Tibial artery (tissue), 4 donors: ENCODE results near the gene PRKCB.

Experiments
- DNase-seq, 2 donors: peaks; one replicate each; pipeline ENCODE4 v3.0.0-alpha.2; 2019
- H3K27ac ChIP-seq, 2 donors: fragments of 200-600 bp; sonication (generic) in 1 of 2; 1 replicate in 1 of 2; 2 replicates in 1 of 2; pipeline ENCODE4 v1.5.1; 2018 to 2019; ENCODE audit warnings: mild to moderate bottlenecking in 1 of 2
- H3K27me3 ChIP-seq, 2 donors: fragments of 200-600 bp; sonication (generic) in 1 of 2; one replicate each; pipeline versions ENCODE4 v1.5.1 to v1.6.0; 2016 to 2019
- H3K36me3 ChIP-seq, 3 donors: fragments of 200-600 bp; sonication (generic) in 2 of 3; one replicate each; pipeline ENCODE4 v1.5.1; 2016 to 2019; ENCODE audit warnings: mild to moderate bottlenecking in 2 of 3
- H3K4me1 ChIP-seq, 4 donors: fragments of 200-600 bp; sonication (generic) in 2 of 4; 1 replicate in 3 of 4; 2 replicates in 1 of 4; pipeline ENCODE4 v1.5.1; 2016 to 2019
- H3K4me3 ChIP-seq, 2 donors: fragments of 200-600 bp; sonication (generic) in 1 of 2; 1 replicate in 1 of 2; 2 replicates in 1 of 2; pipeline ENCODE4 v1.5.1; 2018 to 2019; ENCODE audit warnings: mild to moderate bottlenecking in 2 of 2
- H3K9me3 ChIP-seq, 3 donors: fragments of 200-600 bp; sonication (generic) in 1 of 3; one replicate each; pipeline ENCODE4 v1.5.1; 2016 to 2019
- CTCF ChIP-seq, 2 experiments: fragments of 200-600 bp in 1 of 2; fragments of 450-650 bp in 1 of 2; IDR thresholded peaks; one replicate each; pipeline ENCODE4 v1.5.1; 2017 to 2019; ENCODE audit warnings: antibody characterized with exemption in 2 of 2, mild to moderate bottlenecking in 1 of 2, moderate library complexity in 1 of 2
- intact Hi-C: fragments of 100-400 bp; cut with DNase I; formaldehyde crosslinking; loops from one replicate; pipeline ENCODE4 v1.15.0; 2023; ENCODE audit warnings: low total_unique reads

Gene PRKCB

DNA sequence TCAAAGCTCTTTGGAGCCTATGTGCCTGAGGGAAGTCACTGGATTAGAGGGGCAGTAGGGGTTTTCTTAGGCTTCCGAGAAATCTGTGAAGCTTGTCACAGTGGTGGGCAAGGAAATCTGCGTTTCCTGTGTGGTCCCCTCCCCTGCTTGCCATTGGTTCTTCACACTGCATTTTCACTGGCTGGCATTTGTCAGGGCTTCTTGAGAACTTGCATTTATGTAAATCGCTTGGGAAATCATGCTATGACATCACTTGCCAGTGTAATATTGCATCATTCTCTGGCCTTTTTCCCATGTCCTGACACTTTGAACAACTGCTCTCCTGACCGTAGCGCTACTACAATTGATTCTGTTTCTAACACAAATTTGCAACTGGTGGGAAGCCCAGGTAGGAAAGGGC is 422.2 kb downstream of the PRKCB start:
- H3K36me3 ChIP-seq: no peaks in the 10 kb centered on the region
- H3K27me3 ChIP-seq: peaks cover 0 to 36% of the 10 kb centered on the region in 2 donors
- H3K9me3 ChIP-seq: no peaks in the 10 kb centered on the region
- H3K27ac ChIP-seq: no peak overlapping the region
- H3K4me3 ChIP-seq: no peak overlapping the region
- no peak for DNase-seq
- no peaks in the 10 kb centered on the region for H3K4me1 ChIP-seq
- intact Hi-C loops: loop anchor here (5.0 kb wide), 1 partner anchor 221 kb away; no protein-coding TSS in a partner anchor
- TF ChIP-seq CTCF (IDR thresholded peaks at IDR 0.05): no peak

DNA sequence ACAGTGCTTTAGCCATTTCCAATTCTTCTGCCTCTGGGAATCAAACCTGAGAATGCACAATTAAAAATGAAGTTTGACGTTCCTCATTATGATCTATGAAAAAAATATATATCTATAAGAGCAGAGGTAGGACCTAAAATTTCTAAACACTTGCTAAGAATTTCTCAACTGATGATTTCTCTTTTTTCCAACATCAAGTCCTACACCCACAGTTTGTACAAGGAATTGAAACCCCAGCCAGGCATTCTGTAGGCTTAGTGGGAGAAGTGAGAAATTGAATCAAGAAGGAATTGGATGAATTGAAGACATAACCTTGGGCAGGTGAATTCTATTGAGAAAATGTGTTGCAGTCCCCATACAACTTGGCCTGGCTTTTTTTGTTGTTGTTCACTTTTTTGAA is 423.0 kb downstream of the PRKCB start:
- no peak for TF ChIP-seq CTCF (IDR thresholded peaks at IDR 0.05)
- Histone ChIP-seq H3K36me3 (no peaks in the 10 kb centered on the region), H3K9me3 (no peaks in the 10 kb centered on the region), H3K27ac (no peak overlapping the region), H3K4me1 (no peaks in the 10 kb centered on the region), H3K4me3 (no peak overlapping the region), H3K27me3 (peaks cover 0 to 32% of the 10 kb centered on the region in 2 donors)
- intact Hi-C loops: loop anchor here (5.0 kb wide), 1 partner anchor 221 kb away; no protein-coding TSS in a partner anchor
- DNase-seq: no peak

DNA sequence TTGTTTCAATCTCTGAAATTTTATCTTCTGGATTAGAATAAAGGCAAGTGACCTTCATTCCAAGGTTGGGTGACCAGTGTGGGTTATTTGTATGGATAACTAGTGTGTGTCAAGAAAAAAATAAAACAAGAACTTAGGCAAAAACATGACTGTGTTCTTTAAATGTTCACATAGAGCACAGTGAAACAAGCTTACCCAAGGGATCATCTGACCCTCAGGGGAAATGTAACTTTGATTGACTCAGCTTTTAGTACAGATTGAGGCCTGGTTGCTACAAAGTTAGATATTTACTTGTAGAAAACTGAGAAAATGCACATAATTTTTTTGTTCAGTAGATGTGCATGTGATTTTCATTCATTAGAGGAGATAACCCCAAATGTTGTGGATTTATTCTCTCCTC is 427.0 kb downstream of the PRKCB start:
- no peak for DNase-seq
- H3K27me3 ChIP-seq: peaks cover 0 to 4% of the 10 kb centered on the region in 2 donors
- intact Hi-C loops: no loop called here
- no peak for TF ChIP-seq CTCF (IDR thresholded peaks at IDR 0.05)
- no peak overlapping the region for H3K27ac ChIP-seq
- no peaks in the 10 kb centered on the region for H3K4me1 ChIP-seq
- no peaks in the 10 kb centered on the region for H3K36me3 ChIP-seq
- no peaks in the 10 kb centered on the region for H3K9me3 ChIP-seq
- H3K4me3 ChIP-seq: no peak overlapping the region
